Fibroblast of the aortic adventitia (primary cell): Measurements from ENCODE around the gene DOCK1. TPM values are rescaled to one million over a fixed set of nuclear protein-coding genes. Genes with fewer than 3 reads are reported as not detected.

Experiments used
- DNase-seq: peaks from one replicate; pipeline ENCODE4 v3.0.0-alpha.2; 2010; ENCODE audit warnings: low read depth
- H3K4me3 ChIP-seq: 2 replicates; pipeline ENCODE4 v1.5.1; 2011; ENCODE audit warnings: low read depth, mild to moderate bottlenecking, control low read depth, low read length, moderate library complexity
- total RNA-seq: library from RNA; depleted of rRNA; stranded (reverse); fragments of >200 nt; gene quantifications from 2 replicates; pipeline ENCODE4 v1.2.3, GENCODE V29; 2012; ENCODE audit warnings: low replicate concordance
- TF ChIP-seq, protein P1 (sequence below): IDR thresholded peaks from 2 replicates; pipeline ENCODE4 v1.5.1; 2011; ENCODE audit warnings: mild to moderate bottlenecking, low read length, control low read depth, inconsistent platforms; ENCODE audit not compliant: insufficient read depth

Gene DOCK1
- total RNA-seq, 1 donor = 75.2 TPM

DNA sequence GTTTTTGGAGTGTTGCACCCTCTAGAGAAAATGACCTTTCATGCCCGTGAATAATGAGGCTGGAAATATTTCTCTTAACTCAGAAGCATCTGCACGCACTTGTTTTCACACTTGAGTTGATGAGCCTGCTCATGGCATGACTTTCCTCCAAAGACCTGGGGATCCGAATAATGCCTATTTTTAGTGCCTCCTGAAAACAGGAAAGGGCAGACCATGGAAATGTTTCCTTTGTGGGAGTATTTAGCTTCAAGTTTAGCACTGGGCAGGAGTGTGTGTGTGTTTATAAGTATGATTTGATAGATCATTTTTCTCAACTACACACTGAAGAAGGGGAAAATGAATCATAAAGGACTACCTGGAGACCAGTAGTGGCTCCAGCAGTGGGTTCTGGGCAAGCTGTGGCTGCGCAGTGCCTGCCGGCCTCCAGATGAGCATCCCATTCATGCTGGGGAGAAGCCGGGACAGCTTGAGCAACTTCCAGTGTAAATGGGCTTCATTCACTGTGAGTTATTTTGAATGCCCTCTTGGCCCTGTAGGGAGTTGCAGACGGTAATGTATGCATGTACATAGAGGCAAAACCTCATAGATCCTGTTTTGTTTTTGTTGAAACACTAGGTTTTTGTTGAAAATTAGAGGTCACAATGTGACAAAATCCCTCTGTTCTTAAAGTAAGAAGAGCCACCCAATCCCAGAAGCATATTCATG, 408.9 kb downstream of the DOCK1 start:
- TF ChIP-seq, protein P1, sequence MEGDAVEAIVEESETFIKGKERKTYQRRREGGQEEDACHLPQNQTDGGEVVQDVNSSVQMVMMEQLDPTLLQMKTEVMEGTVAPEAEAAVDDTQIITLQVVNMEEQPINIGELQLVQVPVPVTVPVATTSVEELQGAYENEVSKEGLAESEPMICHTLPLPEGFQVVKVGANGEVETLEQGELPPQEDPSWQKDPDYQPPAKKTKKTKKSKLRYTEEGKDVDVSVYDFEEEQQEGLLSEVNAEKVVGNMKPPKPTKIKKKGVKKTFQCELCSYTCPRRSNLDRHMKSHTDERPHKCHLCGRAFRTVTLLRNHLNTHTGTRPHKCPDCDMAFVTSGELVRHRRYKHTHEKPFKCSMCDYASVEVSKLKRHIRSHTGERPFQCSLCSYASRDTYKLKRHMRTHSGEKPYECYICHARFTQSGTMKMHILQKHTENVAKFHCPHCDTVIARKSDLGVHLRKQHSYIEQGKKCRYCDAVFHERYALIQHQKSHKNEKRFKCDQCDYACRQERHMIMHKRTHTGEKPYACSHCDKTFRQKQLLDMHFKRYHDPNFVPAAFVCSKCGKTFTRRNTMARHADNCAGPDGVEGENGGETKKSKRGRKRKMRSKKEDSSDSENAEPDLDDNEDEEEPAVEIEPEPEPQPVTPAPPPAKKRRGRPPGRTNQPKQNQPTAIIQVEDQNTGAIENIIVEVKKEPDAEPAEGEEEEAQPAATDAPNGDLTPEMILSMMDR = no peak
- DNase-seq = no peak
- no peak overlapping the region for H3K4me3 ChIP-seq

DNA sequence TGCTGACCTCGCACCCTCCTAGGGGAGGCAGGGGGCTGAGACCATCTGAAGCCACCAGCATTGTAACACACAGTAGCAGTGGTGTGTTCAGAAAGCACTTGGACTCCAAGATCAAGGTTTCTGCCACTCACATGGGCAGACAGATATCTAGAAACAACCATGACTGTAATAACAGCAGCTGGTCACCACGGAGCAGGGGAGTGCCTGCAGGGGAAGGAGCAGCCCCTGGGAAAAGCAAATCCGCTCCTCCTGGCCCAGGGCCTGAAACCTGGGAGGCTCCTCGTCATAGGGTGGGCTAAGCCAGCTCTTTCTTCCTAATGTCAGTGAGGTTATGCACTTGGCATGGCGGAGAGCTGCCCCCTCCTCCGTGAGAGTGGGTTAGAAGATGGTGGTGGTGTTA, 409.6 kb downstream of the DOCK1 start:
- DNase-seq = no peak
- H3K4me3 ChIP-seq = no peak overlapping the region
- TF ChIP-seq, protein P1 = no peak

DNA sequence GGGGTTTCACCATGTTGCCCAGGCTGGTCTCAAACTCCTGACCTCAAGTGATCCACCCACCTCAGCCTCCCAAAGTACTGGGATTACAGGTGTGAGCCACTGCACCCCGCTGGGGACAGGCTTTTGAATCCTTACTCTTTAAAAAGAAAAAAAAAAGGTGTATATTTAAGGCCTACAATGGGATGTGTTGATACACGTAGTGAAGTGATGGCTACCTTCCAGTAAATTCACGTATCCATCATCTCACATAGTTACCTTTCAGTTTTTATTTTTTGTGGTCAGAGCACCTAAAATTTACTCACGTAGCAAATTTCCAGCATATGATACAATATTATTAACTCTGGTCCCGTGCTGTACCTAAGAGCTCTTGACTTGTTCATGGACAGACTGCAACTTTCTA, 410.7 kb downstream of the DOCK1 start:
- TF ChIP-seq, protein P1 = no peak
- DNase-seq = no peak
- H3K4me3 ChIP-seq = no peak overlapping the region

DNA sequence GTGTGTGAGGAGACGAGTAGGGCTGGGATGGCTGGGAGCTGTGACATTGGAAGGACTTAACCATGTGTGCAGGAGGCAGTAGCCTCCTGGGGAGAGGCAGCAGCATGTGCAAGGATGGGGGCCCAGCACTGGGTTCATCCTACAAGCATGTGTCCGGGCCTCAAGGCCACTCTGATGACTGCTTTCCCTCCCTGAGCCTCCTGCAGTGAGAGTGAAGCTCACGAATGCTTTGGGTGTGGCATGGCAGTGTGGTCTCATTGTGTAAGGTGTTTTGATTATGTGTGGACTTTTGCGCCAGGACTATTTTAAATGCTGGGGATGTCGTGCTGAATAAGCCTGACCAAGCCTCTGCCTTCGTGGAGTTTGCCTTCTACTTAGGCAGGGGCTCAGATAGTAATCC, 413.2 kb downstream of the DOCK1 start:
- no peak overlapping the region for H3K4me3 ChIP-seq
- TF ChIP-seq, protein P1 = no peak
- no peak for DNase-seq

DNA sequence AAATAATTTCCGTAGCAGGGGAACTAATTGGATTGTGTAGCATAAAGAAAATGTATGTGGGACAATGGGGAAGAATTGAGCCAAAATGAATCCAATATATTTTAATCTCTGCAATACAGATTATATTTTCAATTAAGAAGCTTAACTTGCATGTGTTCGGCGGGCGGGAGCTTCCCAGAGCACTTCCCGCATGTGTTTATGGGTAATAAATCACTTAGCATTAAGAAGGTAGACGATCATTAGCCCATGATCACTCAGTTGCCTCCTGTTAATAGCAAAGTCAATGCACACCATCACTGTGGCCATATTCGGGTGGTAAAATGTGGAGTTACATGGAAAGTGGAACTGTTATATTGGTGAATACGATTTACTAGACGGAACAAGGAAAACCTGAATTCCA, 414.0 kb downstream of the DOCK1 start:
- TF ChIP-seq, protein P1 = no peak
- no peak for DNase-seq
- no peak overlapping the region for H3K4me3 ChIP-seq

DNA sequence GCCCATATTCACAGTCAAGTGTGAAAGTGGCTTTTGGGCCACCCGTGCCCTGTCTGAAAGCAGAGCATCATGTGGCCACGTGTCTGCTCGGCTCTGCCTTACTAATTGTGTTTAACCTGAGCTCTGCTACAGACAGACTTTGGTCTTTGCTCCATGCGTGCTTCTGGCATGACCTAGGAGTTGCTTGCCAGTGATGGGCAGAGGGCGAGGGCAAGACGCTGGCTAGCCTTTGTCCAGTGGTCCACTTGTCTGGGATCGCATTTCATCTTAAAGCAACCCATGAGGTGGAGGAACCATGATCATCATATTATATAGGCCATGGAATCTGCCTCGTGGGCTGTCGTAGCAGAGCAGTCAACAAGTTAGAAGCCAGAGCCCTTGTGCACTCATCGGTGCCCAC, 414.5 kb downstream of the DOCK1 start:
- no peak for DNase-seq
- H3K4me3 ChIP-seq = no peak overlapping the region
- TF ChIP-seq, protein P1 = no peak

DNA sequence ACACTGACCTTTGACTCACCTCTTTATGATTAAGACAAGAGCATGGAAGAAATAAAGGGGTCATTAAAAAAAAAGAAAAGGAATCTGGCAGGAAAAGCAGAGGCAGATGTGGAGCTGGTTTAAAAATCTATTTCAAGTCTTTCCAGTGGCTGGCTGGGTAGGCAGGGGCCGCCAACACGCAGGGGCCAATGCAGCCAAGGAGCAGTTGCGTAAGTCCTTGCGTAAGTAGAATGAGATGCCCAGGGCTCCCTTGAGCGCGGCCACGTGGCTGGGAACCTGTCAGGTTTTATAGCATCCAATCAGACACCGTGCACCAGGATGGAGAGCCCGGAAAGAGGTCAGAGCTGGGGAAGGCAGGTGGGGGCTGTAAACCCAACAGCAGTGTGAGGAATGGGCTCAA, 414.9 kb downstream of the DOCK1 start:
- TF ChIP-seq, protein P1 = no peak
- DNase-seq = no peak
- no peak overlapping the region for H3K4me3 ChIP-seq
